ENCODE results near the gene DENND5A.

DENND5A gene

GRCh38 chr11:9150501-9150900, 114.6 kb downstream of the DENND5A start:
- DNase-seq: peak; percentile 79
- H3K4me3 ChIP-seq (ENCODE audit: low read depth, low read length): no peak overlapping the region
- H3K36me3 ChIP-seq (replicated peaks): peaks cover 50% of the 10 kb centered on the region
- TF ChIP-seq CTCF (IDR thresholded peaks at IDR 0.05; ENCODE audit: low read depth, low read length, missing control alignments): no peak
- no peaks in the 10 kb centered on the region for H3K27me3 ChIP-seq (replicated peaks)
- in situ Hi-C loops (cut with HindIII; ENCODE audit: low pct_ligation_motif_present, low sequenced_read_pairs): no loop called here
- peak overlapping the region; percentile 40 for H3K27ac ChIP-seq

GRCh38 chr11:9148727-9149126, 116.4 kb downstream of the DENND5A start:
- in situ Hi-C loops (cut with HindIII; ENCODE audit: low pct_ligation_motif_present, low sequenced_read_pairs): no loop called here
- Histone ChIP-seq H3K27me3 (replicated peaks) (no peaks in the 10 kb centered on the region), H3K4me3 (ENCODE audit: low read depth, low read length) (no peak overlapping the region), H3K27ac (no peak overlapping the region), H3K36me3 (replicated peaks) (peaks cover 65% of the 10 kb centered on the region)
- no peak for TF ChIP-seq CTCF (IDR thresholded peaks at IDR 0.05; ENCODE audit: low read depth, low read length, missing control alignments)
- DNase-seq: no peak

GRCh38 chr11:9148035-9148434, 117.1 kb downstream of the DENND5A start:
- no peak for TF ChIP-seq CTCF (IDR thresholded peaks at IDR 0.05; ENCODE audit: low read depth, low read length, missing control alignments)
- in situ Hi-C loops (cut with HindIII; ENCODE audit: low pct_ligation_motif_present, low sequenced_read_pairs): no loop called here
- H3K4me3 ChIP-seq (ENCODE audit: low read depth, low read length): no peak overlapping the region
- no peak overlapping the region for H3K27ac ChIP-seq
- no peak for DNase-seq
- no peaks in the 10 kb centered on the region for H3K27me3 ChIP-seq (replicated peaks)
- H3K36me3 ChIP-seq (replicated peaks): peaks cover 70% of the 10 kb centered on the region

- in situ Hi-C loops (cut with HindIII; ENCODE audit: low pct_ligation_motif_present, low sequenced_read_pairs): no loop called here
- H3K36me3 ChIP-seq (replicated peaks): peaks cover 74% of the 10 kb centered on the region
- no peak overlapping the region for H3K27ac ChIP-seq
- no peak for DNase-seq
- H3K4me3 ChIP-seq (ENCODE audit: low read depth, low read length): no peak overlapping the region
- TF ChIP-seq CTCF (IDR thresholded peaks at IDR 0.05; ENCODE audit: low read depth, low read length, missing control alignments): no peak
- no peaks in the 10 kb centered on the region for H3K27me3 ChIP-seq (replicated peaks)
Observed at GRCh38 chr11:9146477-9146876, 118.7 kb downstream of the DENND5A start.

GRCh38 chr11:9145283-9145682, 119.9 kb downstream of the DENND5A start:
- DNase-seq: no peak
- Histone ChIP-seq H3K4me3 (ENCODE audit: low read depth, low read length) (no peak overlapping the region), H3K36me3 (replicated peaks) (peaks cover 80% of the 10 kb centered on the region), H3K27ac (no peak overlapping the region), H3K27me3 (replicated peaks) (no peaks in the 10 kb centered on the region)
- no peak for TF ChIP-seq CTCF (IDR thresholded peaks at IDR 0.05; ENCODE audit: low read depth, low read length, missing control alignments)
- in situ Hi-C loops (cut with HindIII; ENCODE audit: low pct_ligation_motif_present, low sequenced_read_pairs): no loop called here

GRCh38 chr11:9144828-9145227, 120.3 kb downstream of the DENND5A start:
- TF ChIP-seq CTCF (IDR thresholded peaks at IDR 0.05; ENCODE audit: low read depth, low read length, missing control alignments): no peak
- DNase-seq: no peak
- no peak overlapping the region for H3K27ac ChIP-seq
- no peaks in the 10 kb centered on the region for H3K27me3 ChIP-seq (replicated peaks)
- H3K4me3 ChIP-seq (ENCODE audit: low read depth, low read length): no peak overlapping the region
- peaks cover 76% of the 10 kb centered on the region for H3K36me3 ChIP-seq (replicated peaks)
- in situ Hi-C loops (cut with HindIII; ENCODE audit: low pct_ligation_motif_present, low sequenced_read_pairs): no loop called here

Data from brain microvascular endothelial cell (primary cell).